ENCODE results near the gene KDM4C. TPM values are rescaled to one million over a fixed set of nuclear protein-coding genes. Genes with fewer than 3 reads are reported as not detected.

Gene KDM4C
- total and polyA plus RNA-seq, 2 of the 8 experiments (the other 6 are each of a cell fraction or from before 2014, with no cell fraction given): 13.0 to 26.1 TPM

- TF ChIP-seq CTCF (IDR thresholded peaks at IDR 0.05; ENCODE audit: control extremely low read depth in 1 of 3, insufficient read depth in 1 of 3, low read depth in 1 of 3, low read length in 3 of 3): no peak
- TF ChIP-seq BRCA1 (IDR thresholded peaks at IDR 0.05; ENCODE audit: low read depth, low read length): no peak
- no peak for TF ChIP-seq KDM4A (IDR thresholded peaks at IDR 0.05; ENCODE audit: low read depth, low read length, severe bottlenecking)
- TF ChIP-seq POLR2A (IDR thresholded peaks at IDR 0.05; ENCODE audit: control extremely low read depth in 1 of 2, low read depth in 2 of 2, low read length in 2 of 2): no peak
- TF ChIP-seq RFX5 (IDR thresholded peaks at IDR 0.05; ENCODE audit: borderline replicate concordance, low read depth, low read length): no peak
- TF ChIP-seq HDAC2 (IDR thresholded peaks at IDR 0.05; ENCODE audit: borderline replicate concordance in 1 of 2, low read depth in 2 of 2, low read length in 2 of 2): no peak
These were observed 129.3 kb downstream of the KDM4C start (continued) for GRCh38 chr9:6887051-6887450.

All from H1 (cell line).